GM18867 (cell line): ENCODE results near the gene CASS4.
"Not testable (repeated sequence)": the region's sequence is repeated elsewhere in the genome, so short reads cannot be mapped to it uniquely, and the experiment has no call there.

Source experiments
- ATAC-seq: cut with Tn5 transposase; IDR thresholded peaks from one replicate; pipeline ENCODE4 v1.9.1; 2021; ENCODE audit warnings: mild to moderate bottlenecking, moderate library complexity; ENCODE audit not compliant: unreplicated experiment

CASS4 gene

GRCh38 chr20:56391596-56392131, 20.4 kb upstream of the CASS4 start:
- ATAC-seq: peak; percentile 34

- peak; percentile 92 for ATAC-seq
Measured at GRCh38 chr20:56392132-56392880, 19.8 kb upstream of the CASS4 start, which contains the start of the genes AURKA and CSTF1. TSS of gene AURKA (minus strand) at chr20:56392215. CDS start at chr20:56388197, 4,018 bp downstream. TSS of gene CSTF1 (plus strand) at chr20:56392645. CDS start at chr20:56395553, 2,908 bp downstream.

GRCh38 chr20:56392881-56393482, 19.1 kb upstream of the CASS4 start:
- no peak for ATAC-seq

GRCh38 chr20:56393653-56394052, 18.4 kb upstream of the CASS4 start:
- no peak for ATAC-seq

GRCh38 chr20:56395166-56395565, 16.9 kb upstream of the CASS4 start:
- ATAC-seq: no peak

GRCh38 chr20:56400001-56400640, 11.9 kb upstream of the CASS4 start:
- ATAC-seq: peak; percentile 62

- no peak for ATAC-seq
Measured at GRCh38 chr20:56403465-56403864, 8.6 kb upstream of the CASS4 start.

- ATAC-seq: not testable (repeated sequence)
Measured at GRCh38 chr20:56405356-56405755, 6.7 kb upstream of the CASS4 start.

- ATAC-seq: no peak
Measured at GRCh38 chr20:56406910-56407309, 5.2 kb upstream of the CASS4 start.

- ATAC-seq: no peak
Measured at GRCh38 chr20:56409521-56409920, 2.5 kb upstream of the CASS4 start.

GRCh38 chr20:56409956-56410355, 2.1 kb upstream of the CASS4 start:
- ATAC-seq: no peak

GRCh38 chr20:56411287-56411686, 773 bp upstream of the CASS4 start:
- ATAC-seq: not testable (repeated sequence)

GRCh38 chr20:56412473-56412790, 372 bp downstream of the CASS4 start:
- ATAC-seq: no peak

GRCh38 chr20:56412949-56413348, 889 bp downstream of the CASS4 start:
- no peak for ATAC-seq

- no peak for ATAC-seq
Measured at GRCh38 chr20:56414842-56415765, 3.0 kb downstream of the CASS4 start.

GRCh38 chr20:56417402-56417801, 5.3 kb downstream of the CASS4 start:
- no peak for ATAC-seq

GRCh38 chr20:56417911-56418310, 5.9 kb downstream of the CASS4 start:
- ATAC-seq: no peak

GRCh38 chr20:56418385-56418861, 6.4 kb downstream of the CASS4 start:
- ATAC-seq: no peak

GRCh38 chr20:56420028-56420427, 8.0 kb downstream of the CASS4 start:
- ATAC-seq: no peak

- ATAC-seq: no peak
Measured at GRCh38 chr20:56420940-56421688, 9.1 kb downstream of the CASS4 start.
